H1 (cell line): Measurements from ENCODE around the gene VAV2. TPM values are rescaled to one million over a fixed set of nuclear protein-coding genes. Genes with fewer than 3 reads are reported as not detected.

Experiments
- CTCF ChIA-PET: fragments of 300-600 bp; sonication (Branson Sonifier 250); formaldehyde crosslinking; loops from one replicate; lab custom pipeline; 2021; ENCODE audit not compliant: partially characterized antibody; lab: Charles Lee
- POLR2A ChIA-PET: fragments of 300-600 bp; sonication (Branson Sonifier 250); formaldehyde crosslinking; loops from one replicate; lab custom pipeline; 2021; ENCODE audit warnings: inconsistent platforms; ENCODE audit not compliant: partially characterized antibody; lab: Charles Lee
- DNase-seq, 2 experiments: peaks; one replicate each; pipeline versions ENCODE4 v3.0.0 to v3.0.0-alpha.2; 2010 to 2022; ENCODE audit warnings: low spot score in 2 of 2, low read depth in 1 of 2, mixed read lengths in 1 of 2
- FAIRE-seq: peaks from 2 replicates; lab custom pipeline; 2011; peaks lifted over from hg19 to GRCh38; lab: Jason Lieb, UNC
- H2AFZ ChIP-seq: 2 replicates; pipeline ENCODE4 v1.8.1; 2012; ENCODE audit warnings: low read length, inconsistent platforms
- H2AK5ac ChIP-seq: 2 replicates; pipeline ENCODE4 v1.6.1; 2013; ENCODE audit warnings: low read depth, low read length
- H2BK120ac ChIP-seq: replicated peaks from 2 replicates; pipeline ENCODE3; 2013; ENCODE audit warnings: low read depth, low read length, inconsistent platforms
- H2BK12ac ChIP-seq: 2 replicates; pipeline ENCODE4 v1.6.1; 2013; ENCODE audit warnings: low read depth, low read length
- H2BK15ac ChIP-seq: 2 replicates; pipeline ENCODE4 v1.6.1; 2013; ENCODE audit warnings: low read length
- H2BK20ac ChIP-seq: 2 replicates; pipeline ENCODE4 v1.6.1; 2013; ENCODE audit warnings: low read length
- H2BK5ac ChIP-seq: 2 replicates; pipeline ENCODE4 v1.6.1; 2013; ENCODE audit warnings: low read depth, low read length
- H3K14ac ChIP-seq: 2 replicates; pipeline ENCODE4 v1.6.1; 2013; ENCODE audit warnings: inconsistent platforms; ENCODE audit not compliant: insufficient read length
- H3K18ac ChIP-seq: 2 replicates; pipeline ENCODE4 v1.6.1; 2013; ENCODE audit warnings: low read length; ENCODE audit errors: extremely low read depth
- H3K23ac ChIP-seq: 2 replicates; pipeline ENCODE4 v1.6.1; 2013; ENCODE audit warnings: inconsistent platforms; ENCODE audit not compliant: insufficient read length
- H3K23me2 ChIP-seq: 2 replicates; pipeline ENCODE4 v1.6.1; 2013; ENCODE audit warnings: low read depth, low read length
- H3K27ac ChIP-seq: 2 replicates; pipeline ENCODE4 v1.6.1; 2011; ENCODE audit warnings: low read depth, low read length, inconsistent platforms
- H3K27me3 ChIP-seq, 4 experiments: replicated peaks in 1 of 4; 1 replicate in 1 of 4; 2 replicates in 3 of 4; pipeline versions ENCODE4 v1.6.1 to v1.8.1; 2011 to 2013; ENCODE audit warnings: low read length in 3 of 4, mild to moderate bottlenecking in 3 of 4, inconsistent platforms in 2 of 4, mixed read lengths in 2 of 4, moderate library complexity in 1 of 4; ENCODE audit not compliant: control insufficient read depth in 3 of 4, insufficient read depth in 3 of 4; ENCODE audit errors: extremely low read depth in 1 of 4
- H3K36me3 ChIP-seq, 4 experiments: 2 replicates each; pipeline versions ENCODE4 v1.6.1 to v1.8.1; 2011 to 2013; ENCODE audit warnings: mild to moderate bottlenecking in 4 of 4, low read length in 3 of 4, moderate library complexity in 2 of 4, control low read depth in 1 of 4, inconsistent platforms in 1 of 4; ENCODE audit not compliant: insufficient read depth in 4 of 4, control insufficient read depth in 2 of 4
- H3K4ac ChIP-seq: replicated peaks from 2 replicates; pipeline ENCODE3; 2013; ENCODE audit warnings: low read length, low read depth, mixed read lengths, inconsistent platforms; ENCODE audit not compliant: insufficient read length
- H3K4me1 ChIP-seq, 4 experiments: replicated peaks in 1 of 4; 1 replicate in 1 of 4; 2 replicates in 3 of 4; pipeline versions ENCODE4 v1.6.1 to v1.8.1; 2011 to 2013; ENCODE audit warnings: low read length in 3 of 4, inconsistent platforms in 2 of 4, mixed read lengths in 1 of 4; ENCODE audit not compliant: insufficient read depth in 4 of 4, control insufficient read depth in 3 of 4
- H3K4me2 ChIP-seq, 2 experiments: 2 replicates each; pipeline versions ENCODE4 v1.6.1 to v1.8.1; 2011 to 2013; ENCODE audit warnings: low read depth in 2 of 2, low read length in 2 of 2, control low read depth in 1 of 2, inconsistent platforms in 1 of 2, mild to moderate bottlenecking in 1 of 2; ENCODE audit not compliant: insufficient read depth in 1 of 2
- H3K4me3 ChIP-seq, 4 experiments: fragments of 200-600, 300-600 bp in 1 of 4; sonication (generic), shearing (Covaris generic), sonication (Bioruptor Twin) in 1 of 4; 2 replicates each; pipeline versions ENCODE4 v1.5.1 to v1.8.1; 2011 to 2016; ENCODE audit warnings: low read length in 4 of 4, low read depth in 3 of 4, control low read depth in 2 of 4, inconsistent platforms in 2 of 4, mild to moderate bottlenecking in 2 of 4, mixed read lengths in 1 of 4, moderate library complexity in 1 of 4; ENCODE audit not compliant: insufficient read depth in 2 of 4; ENCODE audit errors: extremely low read depth in 1 of 4
- H3K56ac ChIP-seq: replicated peaks from 2 replicates; pipeline ENCODE3; 2013; ENCODE audit warnings: low read depth, mild to moderate bottlenecking, mixed read lengths, low read length, inconsistent platforms; ENCODE audit not compliant: insufficient read length
- H3K79me1 ChIP-seq: 2 replicates; pipeline ENCODE4 v1.6.1; 2013; ENCODE audit warnings: low read depth, low read length, control low read depth
- H3K79me2 ChIP-seq, 2 experiments: 2 replicates each; pipeline versions ENCODE4 v1.6.1 to v1.8.1; 2012 to 2013; ENCODE audit warnings: low read length in 2 of 2, mild to moderate bottlenecking in 2 of 2, inconsistent platforms in 1 of 2; ENCODE audit not compliant: insufficient read depth in 2 of 2, control insufficient read depth in 1 of 2
- H3K9ac ChIP-seq, 4 experiments: replicated peaks in 1 of 4; 1 replicate in 1 of 4; 2 replicates in 3 of 4; pipeline versions ENCODE4 v1.6.1 to v1.8.1; 2011 to 2013; ENCODE audit warnings: low read depth in 3 of 4, low read length in 3 of 4, control low read depth in 2 of 4, mild to moderate bottlenecking in 2 of 4, moderate library complexity in 2 of 4, inconsistent platforms in 1 of 4; ENCODE audit errors: extremely low read depth in 1 of 4
- H3K9me3 ChIP-seq, 2 experiments: 2 replicates each; pipeline versions ENCODE4 v1.6.1 to v1.8.1; 2012 to 2013; ENCODE audit warnings: mild to moderate bottlenecking in 2 of 2, moderate library complexity in 2 of 2, control low read depth in 1 of 2, inconsistent platforms in 1 of 2, low read depth in 1 of 2, low read length in 1 of 2, mixed read lengths in 1 of 2; ENCODE audit not compliant: insufficient read depth in 2 of 2
- H4K20me1 ChIP-seq, 2 experiments: replicated peaks in 1 of 2; 2 replicates each; pipeline versions ENCODE3 to v1.8.1; 2011 to 2013; ENCODE audit warnings: inconsistent platforms in 2 of 2, low read length in 2 of 2, mild to moderate bottlenecking in 1 of 2; ENCODE audit not compliant: insufficient read depth in 2 of 2, control insufficient read depth in 1 of 2
- H4K5ac ChIP-seq: 2 replicates; pipeline ENCODE4 v1.6.1; 2013; ENCODE audit warnings: low read length, low read depth, mixed read lengths, inconsistent platforms; ENCODE audit not compliant: insufficient read length
- H4K8ac ChIP-seq: 2 replicates; pipeline ENCODE4 v1.8.0; 2013; ENCODE audit warnings: mild to moderate bottlenecking, moderate library complexity, low read length, inconsistent platforms; ENCODE audit not compliant: insufficient read depth; ENCODE audit errors: extremely low read depth
- H4K91ac ChIP-seq: replicated peaks from 2 replicates; pipeline ENCODE3; 2013; ENCODE audit warnings: low read length, mixed read lengths, inconsistent platforms; ENCODE audit not compliant: insufficient read length
- ATF3 ChIP-seq: IDR thresholded peaks from 2 replicates; pipeline ENCODE4 v1.6.1; 2011; ENCODE audit warnings: low read depth, mild to moderate bottlenecking, low read length; ENCODE audit not compliant: insufficient read depth
- BRCA1 ChIP-seq: IDR thresholded peaks from 2 replicates; pipeline ENCODE4 v1.6.1; 2012; ENCODE audit warnings: low read depth, low read length, improper control_type of control experiment
- CBX5 ChIP-seq: fragments of 300-800, 300-1000 bp; sonication (generic); IDR thresholded peaks from 2 replicates; pipeline ENCODE4 v1.7.1; 2016; ENCODE audit warnings: antibody characterized with exemption, low read length, low read depth
- CTBP2 ChIP-seq: IDR thresholded peaks from 2 replicates; pipeline ENCODE4 v1.7.0; 2011; ENCODE audit warnings: borderline replicate concordance, mild to moderate bottlenecking, moderate library complexity, mixed read lengths, low read length; ENCODE audit not compliant: insufficient read depth, insufficient read length
- EGR1 ChIP-seq: IDR thresholded peaks from 2 replicates; pipeline ENCODE4 v1.6.1; 2011; ENCODE audit warnings: low read depth, low read length, borderline replicate concordance
- HDAC6 ChIP-seq: IDR thresholded peaks from one replicate; pipeline ENCODE4 v1.7.1; 2012; ENCODE audit warnings: low read depth, mild to moderate bottlenecking, inconsistent platforms, low read length, moderate library complexity
- KDM1A ChIP-seq: fragments of 200-600, 300-600 bp; sonication (generic); IDR thresholded peaks from 2 replicates; pipeline ENCODE4 v1.7.1; 2016; ENCODE audit warnings: mild to moderate bottlenecking, low read length, borderline replicate concordance
- MAFK ChIP-seq: IDR thresholded peaks from 2 replicates; pipeline ENCODE4 v1.6.1; 2012; ENCODE audit warnings: low read depth, mild to moderate bottlenecking, improper control_type of control experiment, low read length
- POU5F1 ChIP-seq: IDR thresholded peaks from 2 replicates; pipeline ENCODE4 v1.6.1; 2011; ENCODE audit warnings: low read depth, mild to moderate bottlenecking, low read length, moderate library complexity
- RNF2 ChIP-seq: fragments of 200-900, 300-1000 bp; sonication (generic); IDR thresholded peaks from 2 replicates; pipeline ENCODE4 v1.7.1; 2016; ENCODE audit warnings: borderline replicate concordance, low read depth, mild to moderate bottlenecking, antibody characterized with exemption, low read length; ENCODE audit not compliant: poor library complexity, severe bottlenecking; ENCODE audit errors: missing control alignments
- TAF1 ChIP-seq: IDR thresholded peaks from 2 replicates; pipeline ENCODE4 v1.6.1; 2011; ENCODE audit warnings: mild to moderate bottlenecking, low read depth, low read length
- YY1 ChIP-seq: IDR thresholded peaks from 2 replicates; pipeline ENCODE4 v1.6.1; 2011; ENCODE audit warnings: low read depth, mild to moderate bottlenecking, low read length
- WGBS, 2 experiments: shearing (Covaris generic) in 1 of 2; methylation state at CpG; one replicate each; pipeline versions ENCODE4 v1.1.6 to v1.1.7; 2013 to 2015; ENCODE audit warnings: low lambda C conversion rate in 2 of 2, mixed read lengths in 2 of 2, inconsistent platforms in 1 of 2, low coverage in 1 of 2, missing lambda C conversion rate in 1 of 2; ENCODE audit not compliant: insufficient replicate concordance in 2 of 2, insufficient coverage in 1 of 2, insufficient read length in 1 of 2; ENCODE audit errors: extremely low coverage in 1 of 2, missing lambda C conversion rate in 1 of 2; 5-methylcytosine and 5-hydroxymethylcytosine counted together
- polyA plus RNA-seq, 7 experiments: library from polyadenylated mRNA; depleted of rRNA in 3 of 7; stranded (reverse) in 5 of 7; unstranded in 2 of 7; fragments of >200 nt in 5 of 7; fragments of 200-250 nt in 2 of 7; gene quantifications; 1 replicate in 5 of 7; 2 replicates in 1 of 7; 4 replicates in 1 of 7; pipeline versions ENCODE4 v1.2.1 to v1.2.3, GENCODE V29; 2011 to 2013; ENCODE audit warnings: missing spikeins in 2 of 7, mixed read lengths in 2 of 7
- total RNA-seq: library from RNA; stranded (reverse); fragmentation: NEBNext Ultra II Directional; extraction: Animal tissue kit (Norgen Biotek cat#: 25700); gene quantifications from 2 replicates; pipeline ENCODE4 v1.2.1, GENCODE V29; 2021
- TF ChIP-seq, protein P1 (sequence below): IDR thresholded peaks from 2 replicates; pipeline ENCODE4 v1.6.1; 2012; ENCODE audit warnings: inconsistent platforms

The VAV2 gene
- total and polyA plus RNA-seq, 2 of the 8 experiments (the other 6 are each of a cell fraction or from before 2014, with no cell fraction given) = 13.6 to 37.6 TPM

- ChIA-PET CTCF (interaction anchor here (0.6 to 1.9 kb wide), 2 partner anchors 19 to 26 kb away, joined by 3 to 6 read pairs; no protein-coding TSS in a partner anchor), POLR2A (interaction anchor here (0.8 kb wide), 1 partner anchor 10 kb away, joined by 3 read pairs; no protein-coding TSS in a partner anchor)
- no peak overlapping the region for H3K4me3 ChIP-seq
- no peak overlapping the region for H3K23ac ChIP-seq
- no peak overlapping the region for H3K4me2 ChIP-seq
- H2BK12ac ChIP-seq = no peak overlapping the region
- no peak overlapping the region for H3K27ac ChIP-seq
- H3K4me1 ChIP-seq = peaks cover 0 to 19% (median 4%) of the 10 kb centered on the region in 4 experiments; a peak in 5 of 7 replicates
- DNase-seq (no peak), FAIRE-seq (no peak)
- H2BK15ac ChIP-seq = no peak overlapping the region
- no peak overlapping the region for H3K18ac ChIP-seq
- H4K20me1 ChIP-seq = peaks cover 0 to 1% of the 10 kb centered on the region in 2 experiments
- no peaks in the 10 kb centered on the region; the same call in 1 of the 2 replicates for H3K23me2 ChIP-seq
- peaks cover 0 to 7% of the 10 kb centered on the region in 2 experiments; a peak in 1 of 4 replicates for H3K79me2 ChIP-seq
- no peaks in the 10 kb centered on the region for H3K9me3 ChIP-seq
- no peak overlapping the region for H3K4ac ChIP-seq
- H3K14ac ChIP-seq = no peak overlapping the region
- WGBS, 2 experiments = 83% methylated on average over 11 of the region's 11 CpGs; no CpG with 5 or more reads in 1 of the 2 experiments
- H2BK20ac ChIP-seq = no peak overlapping the region
- no peak overlapping the region for H2BK120ac ChIP-seq
- H4K5ac ChIP-seq = no peak overlapping the region
- H4K8ac ChIP-seq = no peak overlapping the region
- no peaks in the 10 kb centered on the region for H3K27me3 ChIP-seq
- H2AK5ac ChIP-seq = no peak overlapping the region
- peaks cover 9% of the 10 kb centered on the region for H3K79me1 ChIP-seq
- H3K9ac ChIP-seq = no peak overlapping the region
- no peak overlapping the region for H2AFZ ChIP-seq
- no peak overlapping the region for H3K56ac ChIP-seq
- H2BK5ac ChIP-seq = no peak overlapping the region
- no peak overlapping the region for H4K91ac ChIP-seq
- no peaks in the 10 kb centered on the region for H3K36me3 ChIP-seq
- no peak for TF ChIP-seq BRCA1
- TF ChIP-seq MAFK = no peak
- TF ChIP-seq TAF1 = no peak
- no peak for TF ChIP-seq KDM1A
- no peak for TF ChIP-seq YY1
- no peak for TF ChIP-seq CBX5
- TF ChIP-seq, protein P1, sequence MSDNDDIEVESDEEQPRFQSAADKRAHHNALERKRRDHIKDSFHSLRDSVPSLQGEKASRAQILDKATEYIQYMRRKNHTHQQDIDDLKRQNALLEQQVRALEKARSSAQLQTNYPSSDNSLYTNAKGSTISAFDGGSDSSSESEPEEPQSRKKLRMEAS = no peak
- TF ChIP-seq POU5F1 = no peak
- TF ChIP-seq HDAC6 = no peak
- TF ChIP-seq RNF2 = no peak
- TF ChIP-seq CTBP2 = no peak
- no peak for TF ChIP-seq EGR1
- no peak for TF ChIP-seq ATF3
Measured at GRCh38 chr9:133895335-133895734, 96.8 kb downstream of the VAV2 start.
